Measurements from ENCODE around the gene PIK3CG.

The PIK3CG gene

DNA sequence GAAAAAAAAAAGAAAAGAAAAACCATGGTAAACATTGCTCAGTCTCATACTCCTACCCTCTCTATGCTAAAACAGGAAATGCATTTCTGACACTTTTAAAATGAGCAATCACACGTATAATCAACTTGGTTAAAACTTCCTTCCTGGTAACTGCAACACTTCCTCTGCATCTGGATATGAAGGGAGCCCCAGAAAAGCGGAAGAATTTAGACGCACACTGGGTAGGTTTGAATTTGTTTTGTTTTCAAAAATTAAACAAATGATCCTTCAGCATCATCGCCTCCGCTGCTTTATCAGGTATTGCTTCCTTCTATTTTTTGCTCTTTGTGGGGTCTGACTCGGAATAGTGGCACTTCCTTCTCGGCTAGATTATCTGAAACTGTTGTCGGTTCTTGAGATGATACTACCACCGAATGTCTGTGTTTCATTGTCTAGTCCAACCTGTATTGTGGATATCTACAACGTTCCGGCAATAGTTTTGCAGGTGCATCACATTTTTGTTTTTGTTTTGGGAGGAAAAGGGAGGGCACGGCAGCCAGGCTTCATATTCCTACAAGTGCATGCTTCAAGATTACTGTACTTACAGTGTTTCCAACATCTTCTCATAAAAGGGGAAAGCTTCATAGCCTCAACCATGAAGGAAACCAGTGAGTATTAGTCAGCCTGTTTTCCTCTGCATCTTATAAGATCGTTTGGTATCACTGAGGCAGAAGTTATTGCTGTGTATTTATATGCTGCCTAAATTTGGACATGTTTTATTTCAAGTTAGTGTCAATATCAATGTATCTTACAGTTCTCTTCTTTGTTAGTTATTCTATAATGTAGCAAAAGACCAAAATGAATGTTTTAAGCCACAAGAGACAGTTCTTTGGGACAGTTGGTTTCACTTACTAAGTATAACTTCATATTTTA is at the start of gene PIK3CG:
PIK3CG (plus strand) TSS at position 153 of the 912 bp plus-strand sequence. CDS start 2,280 bp downstream, outside the sequence.
- H3K9me3 ChIP-seq = no peaks in the 10 kb centered on the region
- no peaks in the 10 kb centered on the region for H3K36me3 ChIP-seq
- no peak within 1 kb of the TSS for H3K27ac ChIP-seq
- intact Hi-C loops (cut with DNase I; ENCODE audit: low total_unique reads) = no loop called here
- no peaks in the 10 kb centered on the region for H3K27me3 ChIP-seq
- peak within 1 kb of the TSS; percentile 25 to 30 for H3K4me3 ChIP-seq
- DNase-seq = no peak
- TF ChIP-seq, protein P1, sequence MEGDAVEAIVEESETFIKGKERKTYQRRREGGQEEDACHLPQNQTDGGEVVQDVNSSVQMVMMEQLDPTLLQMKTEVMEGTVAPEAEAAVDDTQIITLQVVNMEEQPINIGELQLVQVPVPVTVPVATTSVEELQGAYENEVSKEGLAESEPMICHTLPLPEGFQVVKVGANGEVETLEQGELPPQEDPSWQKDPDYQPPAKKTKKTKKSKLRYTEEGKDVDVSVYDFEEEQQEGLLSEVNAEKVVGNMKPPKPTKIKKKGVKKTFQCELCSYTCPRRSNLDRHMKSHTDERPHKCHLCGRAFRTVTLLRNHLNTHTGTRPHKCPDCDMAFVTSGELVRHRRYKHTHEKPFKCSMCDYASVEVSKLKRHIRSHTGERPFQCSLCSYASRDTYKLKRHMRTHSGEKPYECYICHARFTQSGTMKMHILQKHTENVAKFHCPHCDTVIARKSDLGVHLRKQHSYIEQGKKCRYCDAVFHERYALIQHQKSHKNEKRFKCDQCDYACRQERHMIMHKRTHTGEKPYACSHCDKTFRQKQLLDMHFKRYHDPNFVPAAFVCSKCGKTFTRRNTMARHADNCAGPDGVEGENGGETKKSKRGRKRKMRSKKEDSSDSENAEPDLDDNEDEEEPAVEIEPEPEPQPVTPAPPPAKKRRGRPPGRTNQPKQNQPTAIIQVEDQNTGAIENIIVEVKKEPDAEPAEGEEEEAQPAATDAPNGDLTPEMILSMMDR (IDR thresholded peaks at IDR 0.05) = no peak
- no peaks in the 10 kb centered on the region for H3K4me1 ChIP-seq

DNA sequence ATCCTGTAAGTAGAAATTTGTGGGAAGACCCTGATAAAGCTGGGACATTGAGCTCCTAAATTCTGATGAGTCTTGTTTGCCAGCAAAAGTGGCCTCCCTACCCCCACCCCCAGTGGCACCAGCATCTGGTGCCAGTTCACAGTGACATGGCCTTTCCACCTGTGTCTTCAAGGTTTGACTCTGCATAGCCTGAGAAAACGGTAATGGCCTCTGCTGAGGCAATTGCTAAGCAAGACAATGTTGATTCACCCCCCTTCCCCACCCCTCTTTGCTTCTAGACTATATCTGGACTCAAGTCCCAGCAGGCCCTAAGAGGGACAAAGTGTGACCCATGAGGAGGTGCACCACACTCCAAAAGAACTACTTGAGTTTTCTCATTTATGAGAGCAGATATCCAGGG is 48.0 kb upstream of the PIK3CG start:
- Histone ChIP-seq H3K4me3 (no peak overlapping the region), H3K27me3 (no peaks in the 10 kb centered on the region), H3K27ac (no peak overlapping the region), H3K36me3 (no peaks in the 10 kb centered on the region), H3K4me1 (peaks cover 0 to 9% (median 1%) of the 10 kb centered on the region in 4 donors), H3K9me3 (no peaks in the 10 kb centered on the region)
- intact Hi-C loops (cut with DNase I; ENCODE audit: low total_unique reads) = no loop called here
- no peak for DNase-seq
- TF ChIP-seq, protein P1 (IDR thresholded peaks at IDR 0.05) = no peak

DNA sequence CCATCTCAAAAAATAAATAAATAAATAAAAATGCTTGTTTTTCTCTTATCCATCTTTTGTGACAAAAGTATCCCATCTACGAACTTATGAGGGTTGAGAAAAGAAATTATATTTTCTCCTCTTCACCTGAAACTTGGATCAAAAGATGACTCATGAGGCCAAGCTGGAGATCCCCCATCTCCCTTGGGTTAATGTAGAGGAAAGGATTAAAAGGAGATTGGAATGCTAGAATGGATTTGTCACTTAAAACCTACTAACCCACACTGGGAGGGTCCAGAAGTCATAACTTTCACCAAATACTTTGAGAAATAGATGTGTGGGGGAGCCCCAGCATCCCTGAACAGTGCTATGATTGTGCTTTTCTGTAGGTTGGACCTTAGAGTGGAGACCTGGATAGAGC is 46.3 kb upstream of the PIK3CG start:
- Histone ChIP-seq H3K4me1 (peaks cover 0 to 9% (median 1%) of the 10 kb centered on the region in 4 donors), H3K27ac (no peak overlapping the region), H3K9me3 (no peaks in the 10 kb centered on the region), H3K4me3 (no peak overlapping the region), H3K36me3 (no peaks in the 10 kb centered on the region), H3K27me3 (no peaks in the 10 kb centered on the region)
- intact Hi-C loops (cut with DNase I; ENCODE audit: low total_unique reads) = no loop called here
- no peak for DNase-seq
- TF ChIP-seq, protein P1 (IDR thresholded peaks at IDR 0.05) = no peak

DNA sequence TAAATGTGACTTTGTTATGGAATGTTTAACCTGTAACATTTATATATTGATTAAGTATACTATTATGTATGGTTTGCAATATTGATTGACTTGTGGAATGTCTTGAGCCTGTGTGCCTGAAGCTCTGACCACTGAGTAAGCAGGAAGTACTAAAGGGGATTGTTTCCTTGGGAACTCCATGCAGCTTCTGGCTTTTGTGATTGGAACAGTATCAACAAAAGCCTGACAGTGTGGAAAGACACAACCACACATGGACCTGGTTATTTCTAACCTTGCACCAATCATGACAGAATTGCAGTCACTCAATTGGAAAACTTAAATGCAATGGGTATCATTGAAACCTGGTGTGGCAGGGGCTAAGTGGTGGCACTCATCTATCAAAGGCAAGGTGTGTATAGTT is 45.5 kb upstream of the PIK3CG start:
- intact Hi-C loops (cut with DNase I; ENCODE audit: low total_unique reads) = no loop called here
- H3K36me3 ChIP-seq = no peaks in the 10 kb centered on the region
- H3K9me3 ChIP-seq = no peaks in the 10 kb centered on the region
- peaks cover 0 to 9% (median 1%) of the 10 kb centered on the region in 4 donors for H3K4me1 ChIP-seq
- DNase-seq = no peak
- H3K27ac ChIP-seq = no peak overlapping the region
- TF ChIP-seq, protein P1 (IDR thresholded peaks at IDR 0.05) = no peak
- no peaks in the 10 kb centered on the region for H3K27me3 ChIP-seq
- H3K4me3 ChIP-seq = no peak overlapping the region

DNA sequence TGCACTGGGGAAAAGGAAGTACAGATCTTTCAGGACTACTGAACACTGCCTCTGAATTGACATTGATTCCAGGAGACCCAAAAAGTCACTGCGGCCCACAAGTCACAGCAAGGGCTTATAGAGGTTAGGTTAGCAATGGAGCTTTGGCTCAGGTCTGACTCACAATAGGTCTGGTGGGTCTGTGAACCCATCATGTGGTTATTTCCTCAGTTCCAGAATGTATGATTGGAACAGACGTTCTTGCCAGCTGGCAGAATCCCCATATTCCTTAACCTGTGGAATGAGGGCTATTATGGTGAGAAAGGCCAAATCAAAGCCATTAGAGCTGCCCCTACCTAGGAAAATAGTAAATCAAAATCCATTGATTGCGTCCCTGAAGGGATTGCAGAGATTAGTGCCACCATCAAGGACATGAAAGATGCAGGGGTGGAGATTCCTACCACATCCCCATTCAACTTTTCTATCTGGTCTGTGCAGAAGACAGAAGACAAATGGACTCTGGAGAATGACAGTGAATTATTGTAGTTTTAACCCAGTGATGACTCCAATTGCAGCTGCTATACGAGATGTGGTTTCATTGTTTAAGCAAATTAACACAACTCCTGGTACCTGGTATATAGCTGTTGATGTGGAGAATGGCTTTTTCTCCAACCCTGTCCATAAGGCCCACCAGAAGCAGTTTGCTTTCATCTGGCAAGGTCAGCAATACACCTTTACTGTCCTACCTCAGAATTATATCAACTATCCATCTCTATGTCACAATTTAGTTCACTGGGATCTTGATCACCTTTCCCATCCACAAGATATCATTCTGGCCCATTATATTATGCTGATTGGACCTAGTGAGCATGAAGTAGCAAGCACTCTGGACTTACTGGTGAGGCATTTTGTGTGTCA is 44.5 kb upstream of the PIK3CG start:
- TF ChIP-seq, protein P1 (IDR thresholded peaks at IDR 0.05) = no peak
- H3K27ac ChIP-seq = no peak overlapping the region
- peaks cover 0 to 7% (median under 1%) of the 10 kb centered on the region in 4 donors for H3K4me1 ChIP-seq
- DNase-seq = no peak
- H3K36me3 ChIP-seq = no peaks in the 10 kb centered on the region
- H3K9me3 ChIP-seq = no peaks in the 10 kb centered on the region
- intact Hi-C loops (cut with DNase I; ENCODE audit: low total_unique reads) = no loop called here
- no peak overlapping the region for H3K4me3 ChIP-seq
- H3K27me3 ChIP-seq = no peaks in the 10 kb centered on the region
